HepG2 (cell line): ENCODE results near the gene PPP1CA. TPM values are rescaled to one million over a fixed set of nuclear protein-coding genes. Genes with fewer than 3 reads are reported as not detected.

ENCODE experiments used
- ATAC-seq: fragments of 200-7000 bp; cut with Tn5 transposase; 3 replicates; pipeline ENCODE4 v1.9.1; 2020; ENCODE audit warnings: mild to moderate bottlenecking, moderate library complexity
- BruUV-seq: library from RNA; stranded (reverse); fragments of 400-500 nt; replicated peaks from 2 replicates; lab custom pipeline; 2021; lab: Mats Ljungman, UMichigan
- CTCF ChIA-PET: fragments of 300-600 bp; formaldehyde crosslinking; extraction: SDS; loops from one replicate; lab custom pipeline; 2021; ENCODE audit warnings: low total read pairs, inconsistent platforms, low intra/inter-chr PET ratio; lab: Yijun Ruan, JAX
- POLR2A ChIA-PET: fragments of 350-600 bp; sonication (Branson Sonifier 250); formaldehyde crosslinking; loops from one replicate; lab custom pipeline; 2020; ENCODE audit warnings: antibody characterized with exemption, inconsistent platforms; lab: Yijun Ruan, JAX
- DNase-seq: peaks from one replicate; pipeline ENCODE4 v3.0.0-alpha.2; 2015; ENCODE audit warnings: low spot score
- FAIRE-seq: peaks from 3 replicates; lab custom pipeline; 2011; peaks lifted over from hg19 to GRCh38; lab: Jason Lieb, UNC
- H2AFZ ChIP-seq: one replicate; pipeline ENCODE4 v1.6.1; 2011; ENCODE audit warnings: low read length, inconsistent platforms
- H3K27ac ChIP-seq: fragments of 300-600 bp; 3 replicates; pipeline ENCODE4 v1.8.0; 2011; ENCODE audit warnings: mixed run types, mild to moderate bottlenecking, mixed read lengths, low read length, inconsistent platforms; ENCODE audit not compliant: insufficient read depth; ENCODE audit errors: extremely low read length
- H3K27me3 ChIP-seq, 2 experiments: fragments of 200-600 bp in 1 of 2; 2 replicates in 1 of 2; 3 replicates in 1 of 2; pipeline versions ENCODE4 v1.6.0 to v1.8.0; 2011; ENCODE audit warnings: low read length in 2 of 2, mild to moderate bottlenecking in 2 of 2, moderate library complexity in 2 of 2, inconsistent platforms in 1 of 2; ENCODE audit not compliant: insufficient read depth in 2 of 2, control insufficient read depth in 1 of 2
- H3K36me3 ChIP-seq, 2 experiments: fragments of 200-600 bp in 1 of 2; replicated peaks in 1 of 2; 2 replicates in 1 of 2; 3 replicates in 1 of 2; pipeline versions ENCODE4 v1.5.1 to v1.8.0; 2011; ENCODE audit warnings: low read length in 2 of 2, inconsistent platforms in 1 of 2; ENCODE audit not compliant: insufficient read depth in 2 of 2, control insufficient read depth in 1 of 2
- H3K4me1 ChIP-seq: 2 replicates; pipeline ENCODE4 v1.5.1; 2012; ENCODE audit warnings: low read length, inconsistent platforms; ENCODE audit not compliant: insufficient read depth
- H3K4me2 ChIP-seq: 2 replicates; pipeline ENCODE4 v1.6.0; 2011; ENCODE audit warnings: low read depth, low read length, inconsistent platforms
- H3K4me3 ChIP-seq, 3 experiments: fragments of 200-600 bp in 1 of 3; sonication (generic), shearing (Covaris generic) in 1 of 3; replicated peaks in 1 of 3; 2 replicates each; pipeline ENCODE4 v1.5.1; 2011 to 2016; ENCODE audit warnings: low read length in 3 of 3, inconsistent platforms in 2 of 3, low read depth in 2 of 3, mild to moderate bottlenecking in 2 of 3, control low read depth in 1 of 3, mixed read lengths in 1 of 3; ENCODE audit not compliant: insufficient read depth in 1 of 3
- H3K79me2 ChIP-seq: one replicate; pipeline ENCODE4 v1.6.1; 2011; ENCODE audit warnings: low read length, inconsistent platforms; ENCODE audit not compliant: insufficient read depth
- H3K9ac ChIP-seq: 2 replicates; pipeline ENCODE4 v1.6.0; 2011; ENCODE audit warnings: mild to moderate bottlenecking, low read depth, low read length, inconsistent platforms; ENCODE audit not compliant: insufficient read depth
- H3K9me3 ChIP-seq: 2 replicates; pipeline ENCODE4 v1.5.1; 2012; ENCODE audit warnings: mild to moderate bottlenecking, low read length
- H4K20me1 ChIP-seq: 2 replicates; pipeline ENCODE4 v1.6.0; 2011; ENCODE audit warnings: inconsistent platforms, mild to moderate bottlenecking, low read length, moderate library complexity; ENCODE audit not compliant: insufficient read depth
- BRD4 ChIP-seq: sonication (generic); formaldehyde crosslinking; IDR thresholded peaks from 2 replicates; pipeline ENCODE4 v1.4.0; 2020; ENCODE audit warnings: missing genetic modification reagents
- DNMT3B ChIP-seq: conservative IDR thresholded peaks from 2 replicates; pipeline ENCODE4 v1.6.1; 2016; ENCODE audit warnings: missing biosample characterization, control low read depth
- NFKBIZ ChIP-seq: IDR thresholded peaks from 2 replicates; pipeline ENCODE4 v1.6.1; 2018; ENCODE audit warnings: missing genetic modification reagents, missing compliant biosample characterization
- PAX8 ChIP-seq: sonication (generic); formaldehyde crosslinking; IDR thresholded peaks from 2 replicates; pipeline ENCODE4 v1.8.0; 2022; ENCODE audit warnings: mild to moderate bottlenecking, missing genetic modification reagents, borderline replicate concordance
- POLR2G ChIP-seq: fragments of 200-400 bp; formaldehyde crosslinking; IDR thresholded peaks from 2 replicates; pipeline ENCODE4 v1.6.1; 2018; ENCODE audit warnings: mild to moderate bottlenecking, low read depth, low read length, moderate library complexity
- RAD21 ChIP-seq: fragments of 450-650 bp; formaldehyde crosslinking; IDR thresholded peaks from 2 replicates; pipeline ENCODE4 v1.5.0; 2020; ENCODE audit warnings: mild to moderate bottlenecking
- REST ChIP-seq, 2 experiments: IDR thresholded peaks; 2 replicates each; pipeline ENCODE4 v1.6.1; 2011 to 2012; ENCODE audit warnings: low read length in 2 of 2, borderline replicate concordance in 1 of 2, low read depth in 1 of 2, mild to moderate bottlenecking in 1 of 2, moderate library complexity in 1 of 2
- ZFP90 ChIP-seq: sonication (generic); formaldehyde crosslinking; IDR thresholded peaks from 2 replicates; pipeline ENCODE4 v1.8.0; 2022; ENCODE audit warnings: missing genetic modification reagents, mild to moderate bottlenecking, inconsistent platforms, borderline replicate concordance
- ZNF235 ChIP-seq: sonication (generic); formaldehyde crosslinking; IDR thresholded peaks from 2 replicates; pipeline ENCODE4 v1.8.1; 2023; ENCODE audit warnings: mild to moderate bottlenecking, missing genetic modification reagents, borderline replicate concordance
- ZNF670 ChIP-seq: sonication (generic); formaldehyde crosslinking; IDR thresholded peaks from 2 replicates; pipeline ENCODE4 v1.8.0; 2022; ENCODE audit warnings: mild to moderate bottlenecking, missing genetic modification reagents, borderline replicate concordance
- WGBS: methylation state at CpG from one replicate; pipeline ENCODE4 v1.1.6; 2017; ENCODE audit warnings: low lambda C conversion rate; 5-methylcytosine and 5-hydroxymethylcytosine counted together
- in situ Hi-C: cut with HindIII; loops from 2 replicates; pipeline ENCODE4 v1.10.0; 2017; ENCODE audit warnings: low pct_unique_long_range_greater_than_20kb; ENCODE audit not compliant: extremely low pct_ligation_motif_present
- intact Hi-C: fragments of 100-400 bp; cut with micrococcal nuclease; formaldehyde crosslinking; loops from one replicate; pipeline ENCODE4 v1.10.0; 2022; ENCODE audit not compliant: unreplicated experiment
- polyA plus RNA-seq, 8 experiments: library from polyadenylated mRNA; depleted of rRNA in 3 of 8; stranded (reverse) in 7 of 8; unstranded in 1 of 8; fragments of >200 nt; fragmentation: Illumina TruSeq in 4 of 8; extraction: Trizol in 4 of 8; gene quantifications; 2 replicates each; pipeline versions ENCODE4 v1.2.1 to v1.2.3, GENCODE V29; 2011 to 2016; ENCODE audit warnings: low read depth in 4 of 8, missing spikeins in 1 of 8, mixed read lengths in 1 of 8; ENCODE audit not compliant: insufficient read depth in 1 of 8
- total RNA-seq, 5 experiments: library from RNA; depleted of rRNA; stranded (reverse); fragments of >200 nt; fragmentation: Illumina TruSeq; extraction: Trizol; gene quantifications; 2 replicates each; pipeline ENCODE4 v1.2.3, GENCODE V29; 2016; ENCODE audit warnings: low read depth in 1 of 5

The PPP1CA gene
- total and polyA plus RNA-seq, 2 of the 13 experiments (the other 11 are each of a cell fraction or from before 2014, with no cell fraction given): 149 to 170 TPM

- Histone ChIP-seq H3K4me3 (peak overlapping the region in 2 of 3 experiments; percentile 84 to 98; a peak in 1 of 6 replicates), H3K79me2 (peaks cover 13% of the 10 kb centered on the region), H2AFZ (no peak overlapping the region), H3K36me3 (peaks cover 15 to 27% of the 10 kb centered on the region in 2 experiments; a peak in 4 of 5 replicates), H3K27me3 (no peaks in the 10 kb centered on the region; a peak in 1 of 5 replicates), H3K27ac (peak overlapping the region; percentile 71), H4K20me1 (no peaks in the 10 kb centered on the region), H3K4me1 (peaks cover 26% of the 10 kb centered on the region), H3K4me2 (peak overlapping the region; percentile 90), H3K9ac (peak overlapping the region; percentile 97; the same call in 1 of the 2 replicates), H3K9me3 (no peaks in the 10 kb centered on the region)
- ATAC-seq: no peak
- no peak for DNase-seq
- no peak for FAIRE-seq
- TF ChIP-seq POLR2G (no peak), ZNF235 (CRISPR knock-in tag) (no peak), ZNF670 (CRISPR knock-in tag) (no peak), PAX8 (CRISPR knock-in tag) (no peak), NFKBIZ (CRISPR knock-in tag) (no peak), BRD4 (CRISPR knock-in tag) (no peak), REST (IDR thresholded peaks at IDR 0.05; ENCODE audit: borderline replicate concordance in 1 of 2, low read depth in 1 of 2, low read length in 2 of 2) (no peak), ZFP90 (CRISPR knock-in tag) (no peak), DNMT3B (CRISPR knock-in tag) (no peak), RAD21 (CRISPR knock-in tag) (no peak)
- WGBS: 97% methylated on average over 11 of the region's 11 CpGs
- BruUV-seq: no TSS peak
- intact Hi-C loops (loop anchor here (2.0 kb wide), 1 partner anchor 13 kb away; the partner anchor contains the start of gene CORO1B), in situ Hi-C loops (loop anchor here (5.0 kb wide), 1 partner anchor 33 kb away; no protein-coding TSS in a partner anchor)
- ChIA-PET CTCF (no interaction called here), POLR2A (no interaction called here)
Measured at GRCh38 chr11:67429722-67430121, 28.1 kb upstream of the PPP1CA start.
